NCI-H128 (cell line): ENCODE data around the gene SACS.
A peak's percentile ranks its signal among the peaks of the same experiment; 100 is the strongest.
"Not testable (repeated sequence)": the region's sequence is repeated elsewhere in the genome, so short reads cannot be mapped to it uniquely, and the experiment has no call there.

ENCODE experiments used
- DNase-seq: peaks from one replicate; lab custom pipeline; 2025; ENCODE audit not compliant: unreplicated experiment; lab: John Stamatoyannopoulos, UW

The SACS gene

DNA sequence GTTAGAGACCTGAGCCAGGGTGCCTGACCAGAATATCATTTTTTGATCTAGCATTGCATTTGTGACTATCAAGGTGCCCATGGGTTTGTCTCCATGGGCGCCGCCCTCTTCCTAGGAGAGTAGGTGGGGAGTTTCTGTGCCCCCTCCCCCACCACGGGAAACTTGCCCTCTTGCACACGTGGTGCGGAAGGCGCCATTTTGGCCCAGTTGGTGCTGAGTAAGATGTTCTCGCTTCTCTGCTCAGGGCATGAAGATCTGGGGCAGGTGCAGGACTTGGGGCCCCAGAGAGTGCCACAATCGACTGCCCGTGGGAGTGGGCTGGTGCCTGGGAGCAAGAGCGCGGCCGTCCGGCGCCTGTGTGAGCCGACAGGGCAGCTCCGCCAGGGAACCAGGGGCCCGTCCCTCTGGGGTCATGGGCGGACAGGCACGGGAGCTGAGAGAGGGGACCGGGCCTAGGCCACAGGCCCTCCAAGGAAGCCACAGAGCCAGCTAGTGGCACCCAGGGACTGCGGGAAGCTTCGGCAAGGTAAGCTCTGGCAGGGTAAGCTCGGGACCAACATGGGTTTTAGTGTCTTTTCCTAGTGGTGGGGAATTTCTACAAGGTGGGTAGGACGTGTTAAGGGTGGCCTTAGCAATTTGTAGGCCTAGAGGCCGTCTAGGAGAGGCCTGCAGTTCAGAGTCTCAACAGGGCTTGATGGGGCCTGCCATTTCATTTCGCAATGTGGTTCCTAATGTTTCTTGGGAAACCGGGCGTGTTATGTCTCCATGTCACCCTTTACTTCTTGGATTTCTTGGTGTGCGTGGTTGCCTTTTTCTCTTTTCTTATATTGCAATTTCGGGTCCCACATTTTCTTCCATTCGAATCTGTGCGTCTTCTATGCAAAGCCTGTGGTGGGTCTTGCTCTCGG, 14.5 kb downstream of the SACS start:
- DNase-seq, result no peak

DNA sequence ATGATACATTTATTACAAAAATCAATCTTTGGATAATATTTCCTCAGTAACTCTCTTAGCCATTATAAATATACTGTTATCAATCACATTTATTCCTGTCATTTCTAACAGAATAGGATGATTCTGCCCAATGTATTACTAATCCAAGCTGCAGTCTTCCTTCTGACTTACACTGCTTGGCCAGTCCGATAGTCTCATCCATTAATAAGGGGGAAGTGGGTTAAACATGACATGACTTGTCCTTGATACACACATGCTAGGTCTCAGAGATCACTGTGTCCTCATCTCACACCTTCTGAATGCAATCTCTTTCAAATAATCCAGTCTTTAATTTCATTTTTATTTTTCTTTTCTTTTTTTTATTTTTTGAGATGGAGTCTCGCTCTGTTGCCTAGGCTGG, 18.8 kb downstream of the SACS start:
- DNase-seq, result no peak

DNA sequence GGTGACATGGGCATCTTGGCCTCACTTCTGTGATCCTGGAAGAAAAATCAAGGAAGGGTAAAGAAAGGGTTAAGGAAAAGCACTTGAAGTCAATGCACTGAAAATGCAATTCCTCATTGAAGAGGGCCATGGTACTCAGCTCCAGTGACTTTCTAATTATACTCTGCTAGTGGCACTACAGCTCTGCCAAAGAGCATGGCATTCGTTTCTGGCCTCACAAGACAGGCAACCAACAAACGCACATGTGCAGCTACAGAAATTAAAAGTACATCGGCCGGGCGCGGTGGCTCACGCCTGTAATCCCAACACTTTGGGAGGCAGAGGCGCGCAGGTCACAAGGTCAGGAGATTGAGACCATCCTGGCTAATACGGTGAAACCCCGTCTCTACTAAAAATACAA, 21.8 kb downstream of the SACS start:
- DNase-seq, result no peak

DNA sequence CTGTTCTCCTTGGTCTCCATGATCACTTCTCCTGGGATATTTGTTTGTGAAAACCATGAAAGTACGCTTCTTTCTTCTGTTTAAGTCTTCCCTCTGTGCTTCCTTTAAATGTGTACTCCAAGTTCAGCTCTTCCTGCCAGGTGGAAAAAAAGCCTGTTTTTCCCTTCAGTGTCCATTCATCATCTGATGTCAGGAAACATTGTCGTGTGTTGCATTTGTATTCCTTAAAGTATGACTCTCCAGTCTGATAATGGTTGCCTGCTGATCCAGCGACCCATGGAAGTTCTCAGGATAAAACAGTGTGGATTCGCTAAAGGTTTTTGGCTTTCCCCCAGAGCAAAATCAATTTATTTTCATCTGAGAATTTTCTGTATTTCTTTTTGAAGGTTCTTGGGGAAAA, 22.3 kb downstream of the SACS start:
- DNase-seq, result no peak

DNA sequence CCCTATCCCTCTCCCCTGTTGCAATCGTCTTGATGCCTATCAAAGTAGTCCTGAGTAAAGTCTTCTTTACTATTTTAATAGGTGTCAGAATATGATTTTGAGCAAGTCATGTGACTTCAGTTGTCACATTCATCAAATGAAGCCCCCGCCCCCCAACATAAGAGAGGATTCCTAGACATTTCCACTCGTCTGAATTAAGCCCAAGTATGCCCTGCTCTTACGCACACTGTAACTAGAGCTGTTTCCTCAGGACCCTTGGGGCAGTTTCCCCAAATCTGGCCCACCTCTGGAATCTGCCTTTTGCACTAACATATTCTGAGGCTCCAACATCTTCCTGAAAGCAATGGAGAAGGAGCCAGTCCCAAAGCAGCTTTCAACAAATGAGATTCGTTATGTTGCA, 25.5 kb downstream of the SACS start:
- no peak for DNase-seq

DNA sequence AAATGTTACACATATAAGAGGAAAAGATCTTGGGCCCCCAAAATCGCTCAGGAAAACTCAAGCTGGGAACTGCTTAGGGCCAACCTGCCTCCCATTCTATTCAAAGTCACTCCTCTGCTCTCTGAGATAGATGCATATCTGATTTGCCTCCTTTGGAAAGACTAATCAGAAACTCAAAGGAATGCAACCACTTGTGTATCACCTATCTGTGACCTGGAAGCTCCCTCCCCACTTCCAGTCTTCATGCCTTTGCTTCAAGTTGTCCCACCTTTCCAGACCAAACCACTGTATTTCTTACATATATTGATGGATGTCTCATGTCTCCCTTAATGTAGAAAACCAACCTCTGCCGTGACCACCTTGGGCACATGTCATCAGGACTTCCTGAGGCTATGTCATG, 32.3 kb downstream of the SACS start:
- not testable (repeated sequence) for DNase-seq

DNA sequence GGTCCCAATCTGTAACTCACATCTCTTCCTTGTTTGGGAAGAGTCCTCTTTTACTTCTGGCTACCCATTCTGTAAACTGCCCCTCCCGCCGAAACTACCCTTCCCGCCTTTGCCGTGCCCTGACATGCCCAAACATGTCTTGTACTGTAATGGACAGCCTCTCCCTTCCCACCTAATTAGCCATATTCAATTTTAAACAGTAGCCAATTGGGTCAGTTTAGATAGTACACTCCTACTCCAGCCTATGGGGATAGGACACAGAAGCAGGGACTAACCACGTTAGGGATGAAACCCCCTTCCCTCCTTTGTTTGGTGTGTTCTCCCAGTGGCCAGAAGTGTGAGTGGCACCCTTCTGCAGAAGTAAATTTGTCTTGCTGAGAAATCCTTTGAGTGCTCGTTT, 34.2 kb downstream of the SACS start:
- DNase-seq, result no peak

DNA sequence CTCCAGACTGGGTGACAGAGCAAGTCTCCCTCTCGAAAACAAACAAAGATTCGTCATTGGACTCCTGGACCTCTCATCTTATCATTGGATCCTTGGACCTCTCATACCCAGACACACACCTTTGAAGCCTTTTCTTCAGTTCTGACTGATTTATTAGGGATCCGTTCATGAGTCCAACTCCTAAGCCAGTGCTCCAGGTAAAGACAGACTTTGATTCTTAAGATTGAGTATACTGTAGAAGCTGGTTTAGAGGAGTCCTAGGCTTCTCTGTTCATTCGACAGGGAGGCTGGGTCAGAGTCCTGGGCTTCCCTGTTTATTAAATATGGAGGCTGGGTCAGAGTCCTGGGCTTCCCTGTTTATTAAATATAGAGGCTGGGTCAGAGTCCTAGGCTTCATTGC, 38.7 kb downstream of the SACS start:
- DNase-seq, result no peak

DNA sequence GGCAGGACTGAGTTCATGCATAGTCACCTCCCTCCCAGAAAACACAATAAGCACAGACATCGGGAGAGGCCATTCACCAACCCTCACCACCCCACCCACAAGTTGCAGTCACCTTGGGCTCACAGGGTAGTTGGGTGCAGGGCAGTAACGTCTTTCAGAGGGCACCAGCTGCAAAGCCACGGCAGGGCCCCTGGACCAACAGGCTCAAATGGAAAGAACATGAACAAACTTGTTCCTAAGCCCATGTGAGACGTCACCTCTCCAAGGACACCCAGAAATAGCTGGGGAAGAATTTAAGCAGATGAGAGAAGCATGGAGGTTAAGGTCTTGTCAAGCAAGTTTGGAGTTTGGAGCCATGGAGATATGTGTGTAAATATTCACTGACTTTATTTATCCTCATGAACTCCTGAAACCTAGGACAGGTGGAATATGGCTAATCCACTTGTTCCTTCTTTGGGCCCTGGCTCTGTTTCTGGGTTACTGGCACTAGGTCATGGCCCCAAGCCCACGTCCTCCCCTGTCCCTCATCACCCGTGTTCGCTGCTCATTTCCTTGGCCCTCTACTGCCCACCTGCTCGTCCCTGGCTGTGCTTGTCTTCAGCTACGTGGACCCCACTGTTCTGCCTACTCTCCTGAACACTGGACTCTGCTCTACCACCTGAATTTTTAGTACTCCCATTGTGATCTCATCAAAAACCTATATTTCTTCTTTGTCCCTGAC, 40.4 kb downstream of the SACS start:
- no peak for DNase-seq

DNA sequence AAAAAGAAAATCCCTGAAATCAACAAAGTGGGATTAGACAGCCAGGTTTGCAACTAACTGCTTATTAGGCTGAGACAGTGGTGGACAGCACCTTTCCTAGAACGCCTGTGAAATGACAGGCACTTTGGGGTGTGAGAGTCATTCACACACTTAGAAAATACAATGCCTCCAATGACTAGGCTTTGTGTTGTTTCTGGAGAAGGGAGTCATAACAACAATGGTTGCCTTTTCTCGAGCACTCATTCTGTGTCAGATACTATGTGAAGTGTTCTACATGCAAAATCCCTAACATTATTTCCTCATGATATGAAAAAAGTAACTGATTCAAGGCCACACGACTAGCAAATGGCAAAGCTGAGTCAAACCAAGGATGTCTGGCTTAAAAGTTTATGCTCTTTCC, 41.2 kb downstream of the SACS start:
- no peak for DNase-seq

DNA sequence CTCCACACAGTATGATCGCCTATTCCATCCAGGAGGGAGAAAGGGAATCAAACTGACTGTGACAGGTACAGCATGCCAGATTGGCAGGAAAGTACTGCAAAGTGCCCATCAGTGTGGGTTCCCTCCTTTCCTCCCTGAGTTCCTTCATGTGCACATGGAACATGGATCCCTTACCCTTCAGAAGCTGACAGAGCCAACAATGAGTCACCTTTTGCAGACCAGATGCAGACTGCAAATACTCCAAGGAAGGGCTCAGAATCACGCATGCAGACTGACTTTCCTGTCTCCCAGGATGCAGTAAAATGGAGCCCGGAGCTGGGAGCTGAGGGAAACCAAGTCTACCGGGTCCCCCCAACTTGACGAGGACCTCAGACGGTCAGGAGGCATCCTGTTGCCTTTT, 41.8 kb downstream of the SACS start:
- DNase-seq, result no peak

DNA sequence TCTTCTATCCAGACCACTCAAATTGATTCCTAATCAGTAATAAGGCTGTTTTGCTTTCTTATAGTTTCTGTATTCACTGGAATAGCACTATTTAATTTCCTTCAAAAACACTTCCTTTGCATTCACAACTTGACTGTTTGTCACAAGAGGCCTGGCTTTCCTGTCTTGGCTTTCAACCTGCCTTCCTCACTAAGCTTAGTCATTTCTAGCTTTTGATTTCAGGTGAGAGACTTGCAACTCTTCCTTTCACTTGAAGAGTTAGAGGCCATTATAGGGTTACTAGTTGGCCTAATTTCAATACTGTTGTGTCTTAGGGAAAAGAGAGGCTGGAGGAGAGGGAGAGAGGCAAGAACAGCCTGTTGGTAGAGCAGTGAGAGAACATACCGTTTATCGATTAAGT, 47.0 kb downstream of the SACS start:
- DNase-seq, result no peak

DNA sequence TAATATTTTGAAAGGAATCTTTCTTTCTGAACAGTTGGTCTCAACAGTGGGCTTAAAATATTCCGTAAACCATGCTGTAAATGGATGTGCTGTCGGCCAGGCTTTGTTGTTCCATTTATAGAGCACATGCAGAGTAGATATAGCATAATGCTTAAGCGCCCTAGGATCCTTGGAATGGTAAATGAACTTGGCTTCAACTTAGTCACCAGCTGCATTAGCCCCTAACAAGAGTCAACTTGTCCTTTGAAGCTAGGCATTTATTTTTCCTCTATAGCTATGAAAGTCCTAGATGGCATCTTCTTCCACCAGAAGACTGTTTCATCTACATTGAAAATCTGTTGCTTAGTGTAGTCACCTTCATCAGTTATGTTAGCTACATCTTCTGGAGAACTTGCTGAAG, 47.6 kb downstream of the SACS start:
- DNase-seq, result no peak

DNA sequence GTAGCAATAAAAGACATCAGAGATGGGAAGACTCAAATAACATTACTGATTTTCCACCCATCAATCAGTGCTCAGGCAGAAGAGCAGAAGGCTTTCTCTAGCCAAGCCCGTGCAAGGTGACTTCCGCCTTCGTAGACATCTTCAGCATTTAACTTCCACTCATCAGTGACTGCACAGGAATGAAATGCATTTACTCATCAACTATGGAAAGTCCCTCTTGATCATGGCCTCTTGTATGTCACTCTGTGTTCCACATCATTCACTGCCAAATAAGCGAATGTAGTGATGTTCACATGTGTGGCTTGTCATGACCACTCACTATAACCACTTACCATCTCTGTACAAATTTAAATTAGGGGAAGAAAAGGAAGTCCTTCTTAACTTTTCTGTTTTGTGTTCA, 49.4 kb downstream of the SACS start:
- DNase-seq, result no peak

DNA sequence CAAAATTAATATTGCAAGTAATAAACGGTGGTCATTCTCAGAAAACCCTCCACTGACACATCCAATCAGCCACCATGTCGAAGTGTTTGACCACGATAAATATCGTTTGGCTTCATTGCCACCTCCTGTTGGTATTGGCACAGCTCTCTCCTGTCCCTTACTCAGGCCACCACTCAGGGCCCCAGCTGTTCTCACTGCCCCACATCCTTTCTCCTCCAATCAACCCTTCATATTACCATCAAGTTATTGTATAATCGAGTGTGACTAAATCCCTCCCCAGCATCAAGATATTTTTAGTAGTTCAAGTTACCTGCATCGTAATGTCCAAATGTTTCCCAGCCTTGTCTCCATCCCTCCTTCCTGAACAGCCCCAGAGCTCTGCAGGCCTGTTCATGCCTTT, 50.4 kb downstream of the SACS start:
- DNase-seq, result no peak

DNA sequence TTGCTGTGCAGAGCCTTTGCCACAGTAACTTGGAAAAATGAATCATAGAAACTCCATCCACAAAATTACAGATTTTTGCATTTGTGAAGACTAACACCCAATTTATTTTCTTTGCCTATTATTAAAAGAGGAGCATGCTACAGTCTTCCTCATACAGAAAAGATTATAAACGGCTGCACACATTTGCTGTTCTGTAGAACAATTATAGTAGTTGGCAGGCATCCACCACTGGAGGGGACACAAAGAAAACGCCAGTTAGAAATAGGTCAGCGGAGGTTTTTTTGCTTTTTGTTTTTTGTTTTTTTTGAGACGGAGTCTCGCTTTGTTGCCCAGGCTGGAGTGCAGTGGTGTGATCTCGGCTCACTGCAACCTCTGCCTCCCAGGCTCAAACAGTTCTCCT, 51.6 kb downstream of the SACS start:
- no peak for DNase-seq

DNA sequence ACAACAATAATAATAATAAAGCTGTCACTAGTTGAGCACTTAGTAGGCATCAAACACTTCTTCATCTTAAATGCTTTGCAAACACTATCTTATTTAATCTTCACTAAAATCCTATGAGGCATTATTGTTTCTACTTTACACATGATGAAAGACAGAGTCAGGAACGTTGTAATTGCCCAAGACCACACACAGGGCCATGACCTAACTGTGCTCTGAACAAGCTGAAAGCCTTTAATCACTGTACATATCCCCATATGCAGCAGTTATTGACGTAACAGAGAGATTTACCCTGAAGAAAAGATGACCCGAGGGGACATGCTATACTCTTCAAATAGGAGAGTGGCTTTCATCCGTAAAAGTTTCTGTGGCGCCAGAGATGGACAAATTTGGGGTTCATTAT, 53.0 kb downstream of the SACS start:
- no peak for DNase-seq

DNA sequence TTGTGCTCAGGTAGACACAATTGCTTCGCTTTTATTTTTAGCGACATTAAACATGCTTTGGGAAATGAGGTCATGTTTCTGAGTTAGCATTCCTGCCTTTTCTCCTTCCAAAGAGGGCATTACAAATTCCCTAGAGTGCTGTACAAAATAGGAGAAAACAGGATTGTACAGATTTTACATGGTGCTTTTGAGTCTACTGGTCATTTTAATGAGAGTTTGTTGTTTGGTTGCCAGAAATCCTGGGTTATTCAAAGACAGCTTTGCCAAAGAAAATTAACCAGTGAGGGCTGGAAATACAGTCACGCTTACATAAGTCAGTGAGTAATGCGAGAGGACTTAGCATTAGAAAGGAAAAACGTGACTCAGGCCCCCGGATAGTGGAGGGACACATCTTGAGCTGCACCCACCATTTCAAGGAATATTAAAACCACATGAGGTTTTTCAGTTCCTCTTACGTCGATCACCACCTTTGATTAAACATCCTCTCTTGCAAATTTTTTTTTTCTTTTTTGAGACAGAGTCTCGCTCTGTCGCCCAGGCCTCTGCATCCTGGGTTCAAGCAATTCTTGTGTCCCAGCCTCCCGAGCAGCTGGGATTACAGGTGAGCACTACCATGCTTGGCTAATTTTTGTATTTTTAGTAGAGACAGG, 55.4 kb downstream of the SACS start:
- no peak for DNase-seq

DNA sequence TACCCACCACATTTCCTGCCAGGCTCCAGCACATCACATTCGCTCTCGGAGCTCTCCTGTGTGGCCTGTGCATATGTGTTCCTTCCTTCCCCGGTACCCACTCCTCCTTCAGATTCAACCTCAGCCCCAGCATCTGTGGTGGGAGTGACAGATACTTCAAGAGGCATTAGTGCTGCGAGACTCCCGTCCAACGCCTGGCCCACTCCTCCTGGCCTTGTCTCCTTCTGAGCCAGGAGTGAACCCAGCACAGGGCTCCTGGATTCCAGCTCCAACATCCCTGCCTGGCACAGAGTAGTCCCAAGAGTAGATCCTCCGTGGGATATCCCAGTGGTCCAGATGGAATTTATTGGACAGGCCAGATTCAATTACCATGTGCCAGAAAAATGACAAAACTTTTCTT, 55.9 kb downstream of the SACS start:
- no peak for DNase-seq

DNA sequence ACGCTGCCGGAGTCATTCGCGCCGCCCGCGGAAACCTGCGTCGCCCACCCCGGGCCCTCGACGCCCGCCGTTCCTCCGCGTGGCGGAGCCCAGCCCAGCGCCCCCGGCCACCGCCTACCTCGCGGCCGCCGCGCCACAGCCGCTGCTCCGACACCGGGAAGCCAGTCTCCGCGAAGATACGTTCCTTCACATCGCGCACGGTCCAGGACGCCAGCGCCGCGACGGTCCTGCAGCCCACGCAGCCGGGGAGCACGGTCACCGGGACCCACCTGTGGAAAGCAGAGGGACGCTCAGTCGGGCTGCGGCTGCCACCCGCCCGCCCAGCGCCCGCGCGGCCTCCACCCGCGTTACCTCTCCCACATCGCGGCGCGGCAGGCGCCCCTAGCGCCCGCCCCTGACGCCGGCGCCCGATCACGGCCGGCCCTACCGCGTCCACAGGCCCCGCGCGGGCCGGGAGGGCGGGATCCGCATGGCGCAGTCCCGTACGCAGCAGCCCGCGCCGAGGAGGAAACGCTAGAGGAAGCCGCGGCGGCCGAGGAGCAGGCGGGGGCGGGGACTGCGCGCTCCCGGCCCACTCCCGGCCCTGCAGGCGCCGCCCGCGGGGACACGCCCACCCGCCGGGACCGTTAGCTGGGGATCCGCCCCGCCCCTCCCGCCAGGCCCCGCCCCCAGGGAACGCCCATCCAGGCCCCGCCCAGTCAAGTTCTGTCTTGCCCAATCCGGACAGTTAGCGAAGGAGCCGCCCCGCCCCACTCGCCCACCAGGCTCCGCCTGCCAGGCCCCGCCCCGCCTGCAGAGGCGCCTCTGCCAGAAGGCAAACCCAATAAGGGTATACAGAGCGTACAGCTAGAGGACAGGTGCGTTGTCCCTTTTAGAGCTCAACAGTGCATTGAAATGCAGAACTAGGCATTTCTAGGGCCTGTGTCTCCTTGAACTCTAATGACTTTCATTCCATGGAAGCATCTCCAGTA, 58.2 kb downstream of the SACS start:
- peak; percentile 60 for DNase-seq
